HFF-Myc (cell line): Measurements from ENCODE around the gene CAMTA2.
"Not testable (repeated sequence)": the region's sequence is repeated elsewhere in the genome, so short reads cannot be mapped to it uniquely, and the experiment has no call there.

ENCODE experiments used
- DNase-seq: peaks from one replicate; pipeline ENCODE4 v3.0.0-alpha.2; 2011; ENCODE audit warnings: low read depth; ENCODE audit errors: extremely low read depth
- H3K4me3 ChIP-seq: replicated peaks from 2 replicates; pipeline ENCODE4 v1.5.1; 2011; ENCODE audit warnings: low read depth, mild to moderate bottlenecking, control low read depth, low read length
- TF ChIP-seq, protein P1 (sequence below): IDR thresholded peaks from 2 replicates; pipeline ENCODE4 v1.5.1; 2012; ENCODE audit warnings: mild to moderate bottlenecking, low read depth, low read length, control low read depth; ENCODE audit errors: missing control alignments

Gene CAMTA2

DNA sequence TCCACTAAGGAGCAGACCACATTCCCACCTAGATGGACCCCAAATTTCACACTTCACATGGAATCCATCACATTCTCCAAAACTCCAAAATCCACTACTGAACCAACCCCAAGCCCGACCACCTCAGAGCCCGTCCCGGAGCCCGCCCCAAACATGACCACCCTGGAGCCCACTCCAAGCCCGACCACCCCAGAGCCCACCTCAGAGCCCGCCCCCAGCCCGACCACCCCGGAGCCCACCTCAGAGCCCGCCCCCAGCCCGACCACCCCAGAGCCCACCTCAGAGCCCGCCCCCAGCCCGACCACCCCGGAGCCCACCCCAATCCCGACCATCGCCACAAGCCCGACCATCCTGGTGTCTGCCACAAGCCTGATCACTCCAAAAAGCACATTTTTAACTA lies 53.8 kb downstream of the CAMTA2 start:
- DNase-seq, result no peak
- TF ChIP-seq, protein P1, sequence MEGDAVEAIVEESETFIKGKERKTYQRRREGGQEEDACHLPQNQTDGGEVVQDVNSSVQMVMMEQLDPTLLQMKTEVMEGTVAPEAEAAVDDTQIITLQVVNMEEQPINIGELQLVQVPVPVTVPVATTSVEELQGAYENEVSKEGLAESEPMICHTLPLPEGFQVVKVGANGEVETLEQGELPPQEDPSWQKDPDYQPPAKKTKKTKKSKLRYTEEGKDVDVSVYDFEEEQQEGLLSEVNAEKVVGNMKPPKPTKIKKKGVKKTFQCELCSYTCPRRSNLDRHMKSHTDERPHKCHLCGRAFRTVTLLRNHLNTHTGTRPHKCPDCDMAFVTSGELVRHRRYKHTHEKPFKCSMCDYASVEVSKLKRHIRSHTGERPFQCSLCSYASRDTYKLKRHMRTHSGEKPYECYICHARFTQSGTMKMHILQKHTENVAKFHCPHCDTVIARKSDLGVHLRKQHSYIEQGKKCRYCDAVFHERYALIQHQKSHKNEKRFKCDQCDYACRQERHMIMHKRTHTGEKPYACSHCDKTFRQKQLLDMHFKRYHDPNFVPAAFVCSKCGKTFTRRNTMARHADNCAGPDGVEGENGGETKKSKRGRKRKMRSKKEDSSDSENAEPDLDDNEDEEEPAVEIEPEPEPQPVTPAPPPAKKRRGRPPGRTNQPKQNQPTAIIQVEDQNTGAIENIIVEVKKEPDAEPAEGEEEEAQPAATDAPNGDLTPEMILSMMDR, result no peak
- no peak overlapping the region for H3K4me3 ChIP-seq

DNA sequence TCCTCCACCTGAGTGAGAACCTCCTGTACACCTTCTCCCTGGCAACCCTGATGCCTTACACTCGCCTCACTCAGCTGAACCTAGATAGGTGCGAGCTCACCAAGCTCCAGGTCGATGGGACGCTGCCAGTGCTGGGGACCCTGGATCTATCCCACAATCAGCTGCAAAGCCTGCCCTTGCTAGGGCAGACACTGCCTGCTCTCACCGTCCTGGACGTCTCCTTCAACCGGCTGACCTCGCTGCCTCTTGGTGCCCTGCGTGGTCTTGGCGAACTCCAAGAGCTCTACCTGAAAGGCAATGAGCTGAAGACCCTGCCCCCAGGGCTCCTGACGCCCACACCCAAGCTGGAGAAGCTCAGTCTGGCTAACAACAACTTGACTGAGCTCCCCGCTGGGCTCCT lies 54.7 kb downstream of the CAMTA2 start:
- DNase-seq, result no peak
- TF ChIP-seq, protein P1, result no peak
- no peak overlapping the region for H3K4me3 ChIP-seq

DNA sequence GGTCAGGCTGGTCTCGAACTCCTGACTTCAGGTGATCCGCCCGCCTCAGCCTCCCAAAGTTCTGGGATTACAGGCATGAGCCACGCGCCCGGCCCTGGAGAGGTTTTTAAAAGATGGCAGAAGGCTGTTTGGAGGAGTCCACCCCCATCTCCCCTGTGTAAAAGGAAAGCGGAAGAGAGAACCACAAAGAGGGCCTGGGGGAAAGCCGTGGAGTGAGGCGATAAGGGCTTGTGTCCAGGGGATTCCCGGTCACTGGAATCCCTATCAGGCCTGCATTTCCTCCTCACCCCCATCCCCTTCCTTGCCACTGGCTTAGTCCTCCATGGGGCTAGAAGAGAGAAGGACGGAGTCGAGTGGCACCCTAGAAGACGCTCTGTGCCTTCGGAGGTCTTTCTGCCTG lies 55.5 kb downstream of the CAMTA2 start, which contains the start of gene GP1BA:
GP1BA (plus strand) TSS at position 315 of the 400 bp plus-strand sequence. CDS start 328 bp downstream, outside the sequence.
- no peak within 1 kb of the TSS for H3K4me3 ChIP-seq
- TF ChIP-seq, protein P1, result no peak
- DNase-seq, result no peak

DNA sequence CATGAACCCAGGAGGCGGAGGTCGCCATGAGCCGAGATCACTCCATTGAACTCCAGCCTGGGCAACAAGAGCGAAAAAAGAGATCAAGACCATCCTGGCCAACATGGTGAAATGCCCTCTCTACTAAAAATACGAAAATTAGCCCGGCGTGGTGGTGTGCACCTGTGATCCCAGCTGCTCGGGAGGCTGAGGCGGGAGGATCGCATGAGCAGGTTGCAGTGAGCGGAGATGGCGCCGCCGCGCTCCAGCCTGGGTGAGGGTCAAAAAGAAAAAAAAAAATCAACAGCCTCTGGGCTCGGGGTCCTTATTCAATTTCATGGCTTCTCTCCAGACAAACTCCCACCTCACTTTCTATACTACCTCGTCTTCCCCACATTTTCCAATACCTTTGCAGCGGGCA lies 58.6 kb downstream of the CAMTA2 start:
- TF ChIP-seq, protein P1, result no peak
- H3K4me3 ChIP-seq, result no peak overlapping the region
- DNase-seq, result no peak

DNA sequence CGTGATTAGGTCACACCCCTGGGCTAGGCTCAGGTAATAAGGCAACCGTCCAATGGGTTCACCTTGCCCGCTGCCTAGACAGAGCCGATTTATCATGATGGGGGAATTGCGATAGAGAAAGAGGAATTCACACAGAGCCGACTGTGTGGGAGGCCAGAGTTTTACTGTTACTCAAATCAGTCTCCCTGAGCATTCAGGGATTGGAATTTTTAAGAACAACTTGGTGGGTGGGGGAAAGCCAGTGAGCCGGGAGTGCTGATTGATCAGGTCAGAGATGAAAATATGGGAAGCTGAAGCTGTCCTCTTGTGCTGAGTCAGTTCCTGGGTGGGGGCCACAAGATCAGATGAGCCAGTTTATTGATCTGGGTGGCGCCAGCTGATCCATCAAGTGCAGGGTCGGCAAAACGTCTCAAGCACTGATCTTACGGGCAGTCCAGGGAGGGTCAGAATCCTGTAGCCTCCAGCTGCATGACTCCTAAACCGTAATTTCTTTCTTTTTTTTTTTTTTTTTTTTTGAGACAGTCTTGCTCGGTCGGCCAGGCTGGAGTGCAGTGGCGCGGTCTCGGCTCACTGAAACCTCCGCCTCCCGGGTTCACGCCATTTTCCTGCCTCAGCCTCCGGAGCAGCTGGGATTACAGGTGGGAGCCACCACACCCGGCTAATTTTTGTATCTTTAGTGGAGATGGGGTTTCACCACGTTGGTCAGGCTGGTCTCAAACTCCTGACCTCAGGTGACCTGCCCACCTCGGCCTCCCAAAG lies 60.7 kb downstream of the CAMTA2 start:
- H3K4me3 ChIP-seq, DNase-seq: not testable (repeated sequence)

DNA sequence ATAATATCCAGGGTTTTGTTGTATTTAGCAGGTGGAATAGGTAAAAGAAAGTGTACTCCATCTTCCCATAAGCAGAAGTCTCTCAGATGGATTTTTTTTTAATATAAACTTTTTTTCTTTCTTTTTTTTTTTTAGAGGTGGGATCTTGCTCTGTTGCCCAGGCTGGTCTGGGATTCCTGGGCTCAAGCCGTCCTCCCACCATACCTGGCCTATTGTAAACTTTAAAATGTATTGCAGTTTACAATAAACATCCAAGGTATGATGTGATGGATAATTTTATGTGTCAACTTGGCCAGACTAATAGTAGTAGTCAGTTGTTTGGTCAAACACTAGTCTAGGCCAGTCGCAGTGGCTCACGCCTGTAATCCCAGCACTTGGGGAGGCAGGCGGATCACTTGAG lies 66.2 kb downstream of the CAMTA2 start:
- H3K4me3 ChIP-seq, result no peak overlapping the region
- TF ChIP-seq, protein P1, result no peak
- DNase-seq, result no peak

DNA sequence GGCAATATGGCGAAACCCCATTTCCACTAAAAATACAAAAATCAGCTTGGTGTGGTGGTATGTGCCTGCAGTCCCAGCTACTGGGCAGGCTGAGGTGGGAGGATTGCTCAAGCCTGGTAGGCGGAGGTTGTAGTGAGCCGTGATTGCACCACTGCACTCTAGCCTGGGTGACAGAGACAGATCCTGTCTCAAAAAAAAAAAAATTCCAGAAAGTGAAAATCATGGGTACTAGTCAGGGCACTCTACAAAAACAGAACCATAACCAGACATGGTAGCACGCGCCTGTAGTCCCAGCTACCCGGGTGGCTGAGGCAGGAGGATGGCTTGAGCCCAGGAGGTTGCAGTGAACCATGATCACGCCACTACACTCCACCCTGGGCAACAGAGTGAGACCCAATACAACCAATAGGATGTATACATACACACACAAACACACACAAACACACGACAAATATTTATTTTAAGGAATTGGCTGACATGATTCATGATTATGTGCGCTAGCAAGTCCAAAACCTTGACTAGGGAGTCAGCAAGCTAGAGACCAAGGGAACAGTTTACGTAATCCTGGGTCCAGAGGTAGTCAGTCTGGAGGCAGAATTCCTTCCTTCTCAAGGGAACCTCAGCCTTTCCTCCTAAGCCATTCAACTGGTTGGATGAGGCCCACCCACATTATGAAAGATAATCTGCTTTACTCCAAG lies 67.0 kb downstream of the CAMTA2 start:
- TF ChIP-seq, protein P1, result no peak
- no peak for DNase-seq
- H3K4me3 ChIP-seq, result no peak overlapping the region
